Germinal center (tissue), 1 donor: Measurements from ENCODE around the gene CIDEC.
"Not testable (repeated sequence)": the region's sequence is repeated elsewhere in the genome, so short reads cannot be mapped to it uniquely, and the experiment has no call there.

Source experiments
- DNase-seq: peaks from one replicate; pipeline ENCODE4 v3.0.0; 2012; ENCODE audit warnings: mixed read lengths, low spot score

Gene CIDEC

GRCh38 chr3:9876255-9876654, 3.8 kb downstream of the CIDEC start:
- not testable (repeated sequence) for DNase-seq

- no peak for DNase-seq
Measured at GRCh38 chr3:9875448-9875847, 4.6 kb downstream of the CIDEC start.

DNA sequence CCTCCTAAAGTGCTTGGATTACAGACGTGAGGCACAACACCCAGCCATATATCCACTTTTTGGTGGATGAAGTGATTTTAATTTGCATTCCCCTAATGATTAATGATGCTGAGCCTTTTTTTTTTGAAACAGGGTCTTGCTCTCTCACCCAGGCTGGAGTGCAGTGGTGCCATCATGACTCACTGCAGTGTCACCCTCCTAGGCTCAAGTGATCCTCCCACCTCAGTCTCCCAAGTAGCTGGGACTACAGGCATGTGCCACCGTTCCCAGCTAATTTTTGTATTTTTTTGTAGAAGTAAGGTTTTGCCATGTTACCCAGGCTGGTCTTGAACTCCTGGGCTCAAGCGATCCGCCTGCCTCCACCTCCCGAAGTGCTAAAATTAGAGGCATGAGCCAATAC, 8.0 kb downstream of the CIDEC start:
- DNase-seq = not testable (repeated sequence)

- DNase-seq = no peak
Measured at GRCh38 chr3:9870978-9871377, 9.1 kb downstream of the CIDEC start.

- no peak for DNase-seq
Measured at GRCh38 chr3:9869955-9870354, 10.1 kb downstream of the CIDEC start.

- no peak for DNase-seq
Measured at GRCh38 chr3:9867106-9867505, 12.9 kb downstream of the CIDEC start.

DNA sequence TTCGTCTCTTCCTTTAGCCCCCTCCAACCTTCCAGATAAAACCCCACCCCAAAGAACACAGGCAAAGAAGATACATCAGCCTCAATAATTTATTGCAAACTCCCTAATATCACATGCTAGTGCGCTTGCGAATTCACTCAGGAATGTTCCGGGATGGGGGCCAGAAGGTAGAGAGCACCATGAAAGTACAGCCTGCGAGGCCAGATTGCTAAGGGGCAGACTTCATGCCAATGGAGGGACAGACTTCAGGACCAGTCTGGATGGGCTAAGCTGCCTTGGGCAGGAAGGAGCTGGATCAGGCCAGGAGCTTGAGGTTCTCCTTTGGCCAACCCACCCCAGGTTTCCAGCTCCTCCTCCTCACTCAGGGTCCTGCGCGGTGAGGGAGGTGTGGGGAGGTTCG, 13.4 kb downstream of the CIDEC start:
- DNase-seq = no peak

DNA sequence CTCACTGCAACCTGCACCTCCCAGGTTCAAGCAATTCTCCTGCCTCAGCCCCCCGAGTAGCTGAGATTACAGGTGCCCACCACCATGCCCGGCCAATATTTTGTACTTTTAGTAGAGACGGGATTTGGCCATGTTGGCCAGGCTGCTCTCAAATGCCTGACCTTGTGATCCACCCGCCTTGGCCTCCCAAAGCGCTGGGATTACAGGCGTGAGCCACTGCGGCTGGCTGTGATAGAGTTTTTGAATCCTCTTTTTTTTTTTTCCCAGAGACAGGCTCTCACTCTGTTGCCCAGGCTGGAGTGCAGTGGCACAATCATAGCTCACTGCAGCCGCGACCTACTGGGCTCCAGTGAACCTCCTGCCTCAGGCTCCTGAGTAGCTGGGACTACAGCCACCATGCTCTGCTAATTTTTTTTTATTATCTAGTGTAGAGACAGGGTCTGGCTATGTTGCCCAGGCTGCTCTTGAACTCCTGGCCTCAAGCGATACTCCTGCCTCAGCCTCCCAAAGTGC, 14.9 kb downstream of the CIDEC start:
- DNase-seq = not testable (repeated sequence)

DNA sequence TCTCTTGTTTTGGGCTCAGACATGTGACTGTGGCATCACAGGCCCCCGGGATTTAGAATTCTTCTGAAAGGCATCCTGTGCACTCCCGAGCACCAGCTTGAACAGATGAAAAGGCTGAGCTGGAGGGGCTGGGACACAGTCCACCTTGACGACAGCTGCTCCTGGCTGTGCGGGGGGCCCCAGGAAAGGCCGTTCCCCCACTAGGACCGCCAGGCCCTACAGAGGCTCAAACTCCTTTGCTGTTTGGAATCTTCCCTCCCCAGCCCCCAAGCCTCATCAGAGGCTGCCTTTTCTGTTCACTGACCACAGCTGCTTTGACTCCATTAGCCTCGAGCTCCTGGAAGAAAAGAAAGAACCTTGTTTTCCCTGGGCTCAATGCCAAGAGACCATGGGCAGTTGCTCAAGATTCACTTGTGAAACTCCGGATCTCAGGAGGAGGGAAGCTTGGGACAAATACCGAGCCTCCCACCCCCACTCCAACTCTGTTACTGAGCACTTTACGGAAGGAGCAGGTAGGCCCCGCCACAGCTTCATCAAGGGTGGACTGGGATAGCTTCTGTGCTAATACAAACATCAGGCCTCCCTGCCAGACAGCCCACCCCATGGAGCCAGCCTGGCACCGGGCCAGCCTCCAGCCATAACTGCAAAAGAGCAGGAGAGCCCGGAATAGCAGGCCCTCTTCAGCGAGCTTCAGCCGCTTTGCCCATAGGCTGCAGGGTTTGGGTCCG, 15.7 kb downstream of the CIDEC start:
- no peak for DNase-seq

DNA sequence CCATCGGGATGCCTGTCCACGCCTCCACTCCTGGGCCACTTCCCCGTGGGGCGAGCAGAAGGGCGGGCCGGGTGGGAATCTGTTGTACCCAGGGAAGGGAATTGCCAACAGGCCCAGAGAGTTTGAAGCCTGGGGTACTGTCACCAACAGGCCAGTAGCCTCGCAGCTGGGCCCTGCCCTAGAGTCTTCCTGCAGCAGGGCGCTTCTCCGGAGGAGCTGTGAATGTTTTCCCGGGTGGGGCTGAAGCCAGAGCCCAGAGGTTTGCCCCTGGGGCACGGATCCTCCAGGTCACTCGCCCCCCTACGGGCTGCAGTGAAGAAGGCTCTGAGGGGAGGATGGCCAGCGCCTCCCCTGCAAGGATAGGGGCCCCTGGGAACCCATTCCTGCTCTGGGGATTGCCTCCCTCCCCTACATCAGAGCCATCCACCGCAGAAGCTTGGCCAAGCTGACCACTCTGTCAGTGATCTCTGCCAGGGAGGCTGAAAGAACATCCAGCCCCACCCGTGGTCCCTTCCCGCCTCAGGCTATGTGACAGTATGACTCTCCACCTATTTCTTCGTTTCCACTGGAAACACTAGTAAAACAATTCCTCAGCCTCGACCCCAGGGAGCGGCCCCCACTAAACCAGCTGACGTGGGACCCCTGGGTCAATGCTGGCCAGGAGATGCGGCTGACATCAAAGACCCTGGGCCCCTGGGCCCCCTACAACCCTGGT, 16.8 kb downstream of the CIDEC start:
- no peak for DNase-seq

- DNase-seq = peak; percentile 48
Measured at GRCh38 chr3:9862391-9863057, 17.5 kb downstream of the CIDEC start.

DNA sequence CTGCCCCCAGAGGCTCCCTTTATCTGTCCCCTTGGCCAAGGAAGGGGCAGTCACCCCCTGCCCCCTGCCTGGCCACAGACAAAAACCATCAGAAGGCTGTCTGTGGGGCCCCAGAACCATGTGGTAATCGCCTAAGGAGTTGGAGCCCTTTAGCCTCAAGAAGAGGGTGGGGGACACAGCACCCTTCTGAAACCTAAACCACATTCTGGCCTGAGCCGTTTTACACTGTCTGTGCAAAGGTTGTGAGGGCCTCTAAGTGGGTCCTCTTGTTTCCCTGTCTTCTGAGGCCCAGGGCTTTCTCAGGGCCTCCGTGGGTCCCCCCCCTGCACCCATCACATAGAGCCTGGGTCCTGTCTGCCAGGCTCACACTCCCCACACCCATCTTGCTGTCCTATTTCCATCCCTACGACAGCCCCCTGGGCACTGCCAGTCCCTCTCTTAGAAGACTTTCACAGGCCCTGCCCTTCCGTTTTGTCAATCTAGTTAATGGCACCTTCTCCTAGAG, 18.4 kb downstream of the CIDEC start:
- DNase-seq = no peak

GRCh38 chr3:9861201-9861600, 18.9 kb downstream of the CIDEC start:
- no peak for DNase-seq

- DNase-seq = no peak
Measured at GRCh38 chr3:9859530-9860025, 20.5 kb downstream of the CIDEC start.

- DNase-seq = no peak
Measured at GRCh38 chr3:9855594-9855993, 24.5 kb downstream of the CIDEC start.

- DNase-seq = not testable (repeated sequence)
Measured at GRCh38 chr3:9854291-9854940, 25.6 kb downstream of the CIDEC start.

GRCh38 chr3:9852528-9852927, 27.5 kb downstream of the CIDEC start:
- no peak for DNase-seq

DNA sequence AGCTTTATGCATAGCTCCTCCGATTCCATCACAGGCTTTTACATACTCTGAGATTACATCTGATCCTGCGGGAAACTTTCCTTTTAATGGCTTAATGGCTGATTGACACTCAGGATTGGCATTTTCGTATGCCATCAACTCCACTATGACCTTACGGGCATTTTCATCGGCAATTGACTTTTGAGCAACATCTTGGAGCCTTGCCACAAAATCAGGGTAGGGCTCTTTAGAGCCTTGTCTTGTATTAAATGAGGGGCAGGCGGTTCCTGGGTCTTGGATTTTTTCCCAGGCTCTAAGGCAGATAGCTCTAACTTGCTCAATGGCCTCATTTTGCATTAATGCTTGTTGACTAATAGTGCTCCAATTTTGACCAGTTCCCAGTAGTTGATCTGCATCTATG, 28.1 kb downstream of the CIDEC start:
- not testable (repeated sequence) for DNase-seq

- DNase-seq = not testable (repeated sequence)
Measured at GRCh38 chr3:9851383-9851782, 28.7 kb downstream of the CIDEC start.

DNA sequence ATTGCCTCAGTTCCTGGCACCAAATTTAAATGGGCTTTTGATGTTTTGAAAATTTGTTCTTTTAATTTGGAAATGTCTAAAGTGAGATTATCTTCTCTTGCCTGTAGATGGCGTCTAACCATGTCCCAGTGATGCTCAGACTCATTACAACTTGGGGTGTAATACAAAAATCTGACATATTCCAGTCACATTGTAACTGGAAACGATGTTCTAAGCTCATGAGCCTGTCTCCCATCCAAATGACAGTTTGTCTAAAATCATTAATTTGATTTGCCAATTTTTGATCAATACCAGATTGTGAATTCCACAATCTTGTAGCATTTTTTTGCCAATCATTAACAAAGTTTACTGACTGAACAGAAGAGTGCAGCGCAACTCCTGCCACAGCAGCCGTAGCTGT, 31.2 kb downstream of the CIDEC start:
- not testable (repeated sequence) for DNase-seq

DNA sequence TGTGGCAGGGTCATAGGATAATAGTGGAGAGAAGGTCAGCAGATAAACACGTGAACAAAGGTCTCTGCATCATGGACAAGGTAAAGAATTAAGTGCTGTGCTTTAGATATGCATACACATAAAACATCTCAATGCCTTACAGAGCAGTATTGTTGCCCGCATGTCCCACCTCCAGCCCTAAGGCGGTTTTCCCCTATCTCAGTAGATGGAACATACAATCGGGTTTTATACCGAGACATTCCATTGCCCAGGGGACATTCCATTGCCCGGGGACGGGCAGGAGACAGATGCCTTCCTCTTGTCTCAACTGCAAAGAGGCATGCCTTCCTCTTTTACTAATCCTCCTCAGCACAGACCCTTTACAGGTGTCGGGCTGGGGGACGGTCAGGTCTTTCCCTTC, 32.2 kb downstream of the CIDEC start:
- DNase-seq = not testable (repeated sequence)

DNA sequence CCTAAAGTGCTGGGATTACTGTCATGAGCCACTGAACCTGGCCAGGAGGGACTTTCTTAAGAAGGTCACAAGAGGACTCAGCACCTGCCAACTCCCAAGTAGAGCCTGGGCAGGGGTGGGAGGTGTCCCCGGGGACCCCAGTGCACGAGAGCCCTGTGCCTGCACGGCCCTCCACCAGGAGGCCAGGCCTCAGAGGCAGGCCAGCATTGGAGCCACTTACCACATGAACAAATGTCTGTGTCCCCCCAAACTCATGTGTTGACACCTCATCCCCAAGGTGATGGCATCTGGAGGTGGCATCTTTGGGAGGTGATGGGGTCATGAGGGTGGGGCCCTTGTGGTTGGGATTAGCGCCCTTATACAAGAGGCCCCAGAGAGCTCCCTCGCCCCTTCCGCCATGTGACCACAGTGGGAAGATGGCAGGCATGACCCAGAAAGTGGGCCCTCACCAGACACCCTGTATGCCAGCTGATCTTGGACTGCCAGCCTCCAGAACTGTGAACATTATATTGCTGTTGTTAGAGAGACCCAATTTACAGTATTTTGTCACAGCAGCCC, 33.0 kb downstream of the CIDEC start:
- no peak for DNase-seq
